HG03064 (cell line): ENCODE data around the gene PRR35.

Source experiments
- ATAC-seq: cut with Tn5 transposase; IDR thresholded peaks from one replicate; pipeline ENCODE4 v1.9.1; 2021; ENCODE audit warnings: low read depth; ENCODE audit not compliant: unreplicated experiment

PRR35 gene

DNA sequence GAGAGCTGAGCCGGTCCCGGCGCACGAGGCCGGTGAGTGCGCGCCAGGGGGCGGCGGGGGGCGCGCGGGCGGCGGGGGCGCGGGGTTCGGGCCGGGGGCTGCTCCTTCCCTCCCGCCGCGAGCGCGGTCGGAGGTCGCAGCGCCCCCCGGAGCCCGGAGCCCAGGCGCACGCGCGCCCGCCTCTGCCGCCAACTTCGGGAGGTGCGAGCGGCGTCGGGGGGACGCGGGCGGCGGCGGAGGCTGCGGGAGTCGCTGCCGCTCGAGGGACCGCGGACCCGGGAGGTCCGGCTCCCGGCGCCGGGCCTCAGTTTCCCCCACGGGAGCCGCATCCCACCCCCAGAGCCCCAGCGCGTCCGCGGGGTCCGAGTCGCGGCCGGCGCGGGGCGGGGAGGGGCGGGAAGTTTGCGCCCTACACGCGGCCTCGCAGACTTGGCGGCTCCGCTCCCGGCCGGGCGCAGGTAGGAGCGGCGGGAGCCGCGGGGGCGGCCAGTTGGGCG lies at the start of gene PRR35:
TSS of gene PRR35 (plus strand) at position 191 of the 497 bp plus-strand sequence. CDS start 2,901 bp downstream, outside the sequence.
- no peak for ATAC-seq

DNA sequence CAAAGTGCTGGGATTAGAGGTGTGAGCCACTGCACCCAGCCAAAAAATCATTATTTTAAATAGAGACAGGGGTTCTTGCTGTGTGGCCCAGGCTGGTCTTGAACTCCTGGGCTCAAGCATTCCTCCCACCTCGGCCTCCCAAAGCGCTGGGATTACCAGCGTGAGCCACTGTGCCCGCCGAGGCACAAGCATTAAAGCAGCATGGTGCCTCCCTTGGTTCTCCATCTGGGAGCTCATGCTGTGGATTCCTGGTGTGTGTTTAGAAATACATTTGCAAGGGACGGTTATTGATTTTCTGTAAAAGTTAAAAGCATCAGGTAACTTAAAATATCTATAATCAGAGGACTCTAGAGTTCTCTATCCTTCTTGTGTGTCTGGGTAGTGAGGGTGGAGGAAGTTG lies 47.4 kb upstream of the PRR35 start:
- no peak for ATAC-seq

- ATAC-seq: no peak
Observed at GRCh38 chr16:513950-514349, 46.2 kb upstream of the PRR35 start.

- ATAC-seq: no peak
Observed at GRCh38 chr16:515175-515938, 44.8 kb upstream of the PRR35 start.

DNA sequence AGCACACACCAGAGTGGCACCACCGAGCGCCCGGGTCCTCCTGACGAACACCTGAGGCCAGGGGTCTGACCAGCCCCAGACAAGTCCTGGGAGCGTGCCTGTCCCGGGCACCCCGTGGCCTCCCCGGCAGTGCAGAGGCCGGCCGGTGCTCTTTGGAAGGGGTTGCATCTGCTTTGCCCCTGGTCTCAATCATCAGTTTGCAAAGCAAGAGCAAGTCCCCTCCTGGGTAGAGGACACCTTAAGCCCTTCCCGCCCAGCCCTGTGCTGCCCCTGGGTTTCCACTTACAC lies 44.3 kb upstream of the PRR35 start:
- no peak for ATAC-seq

DNA sequence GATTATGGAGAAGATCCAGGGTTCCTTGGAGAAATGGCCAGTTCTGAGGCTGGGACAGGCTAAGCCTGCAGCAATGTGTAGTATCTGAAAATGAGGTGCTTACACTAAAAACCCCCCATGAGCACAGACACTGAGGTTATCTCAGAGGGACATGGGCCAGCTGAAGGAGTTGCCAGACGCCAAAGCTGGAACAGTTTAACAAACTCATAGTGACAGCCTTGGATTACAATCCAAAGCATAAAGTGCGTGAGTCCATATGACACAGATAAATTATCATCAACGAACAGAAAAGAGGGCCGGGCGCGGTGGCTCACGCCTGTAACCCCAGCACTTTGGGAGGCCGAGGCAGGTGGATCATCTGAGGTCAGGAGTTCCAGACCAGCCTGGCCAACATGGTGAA lies 43.9 kb upstream of the PRR35 start:
- ATAC-seq: no peak

DNA sequence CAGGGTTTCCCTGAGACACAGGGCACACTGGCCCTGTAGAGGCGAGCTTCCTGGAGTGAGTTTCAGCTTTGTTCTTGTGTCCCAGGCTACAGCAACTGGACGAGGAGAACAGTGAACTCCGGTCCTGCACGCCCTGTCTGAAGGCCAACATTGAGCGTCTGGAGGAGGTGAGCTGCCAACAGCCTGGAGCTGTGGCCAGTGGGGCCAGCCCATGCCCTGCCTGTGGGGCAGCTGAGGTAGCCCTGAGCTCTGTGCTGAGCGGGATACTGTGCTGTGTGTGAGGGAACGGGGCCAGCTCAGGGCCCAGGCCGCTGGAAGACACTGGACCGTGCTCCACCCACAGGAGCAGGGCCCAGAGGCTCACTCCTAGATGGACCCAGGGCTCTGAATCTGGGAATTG lies 41.3 kb upstream of the PRR35 start:
- ATAC-seq: no peak

- no peak for ATAC-seq
Observed at GRCh38 chr16:519425-519824, 40.8 kb upstream of the PRR35 start.

DNA sequence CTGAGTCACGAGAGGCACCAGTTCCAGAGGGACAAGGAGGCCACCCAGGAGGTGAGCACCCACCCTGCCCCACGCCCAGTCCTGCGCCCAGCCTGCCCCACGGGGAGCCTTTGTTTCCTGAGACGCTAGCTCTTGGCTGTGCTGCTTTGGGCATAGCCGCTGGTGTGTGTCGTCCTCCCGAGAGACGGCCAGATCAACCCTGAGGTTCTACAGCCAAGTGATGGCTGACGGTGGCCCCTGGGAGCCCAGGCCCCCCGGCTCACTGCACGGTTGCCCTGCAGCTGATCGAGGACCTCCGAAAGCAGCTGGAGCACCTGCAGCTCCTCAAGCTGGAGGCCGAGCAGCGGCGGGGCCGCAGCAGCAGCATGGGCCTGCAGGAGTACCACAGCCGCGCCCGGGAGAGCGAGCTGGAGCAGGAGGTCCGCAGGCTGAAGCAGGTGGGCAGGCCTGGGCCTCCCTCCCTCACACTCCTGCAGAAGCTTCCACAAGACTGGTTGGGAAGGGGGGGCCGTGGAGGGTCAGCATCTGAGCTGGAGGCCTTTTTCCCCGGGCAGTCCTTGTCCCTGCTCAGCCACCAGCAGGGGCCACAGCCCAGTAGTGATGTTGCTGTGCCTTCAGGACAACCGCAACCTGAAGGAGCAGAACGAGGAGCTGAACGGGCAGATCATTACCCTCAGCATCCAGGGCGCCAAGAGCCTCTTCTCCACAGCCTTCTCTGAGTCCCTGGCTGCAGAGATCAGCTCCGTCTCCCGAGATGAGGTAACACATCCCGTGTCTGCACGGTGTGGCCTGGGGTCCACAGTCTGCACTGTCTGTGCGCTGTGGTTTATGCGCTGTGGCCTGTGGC lies 40.1 kb upstream of the PRR35 start:
- ATAC-seq: no peak

GRCh38 chr16:520847-521246 lies 39.3 kb upstream of the PRR35 start:
- ATAC-seq: no peak

GRCh38 chr16:521381-522210 lies 38.6 kb upstream of the PRR35 start:
- ATAC-seq: no peak

GRCh38 chr16:522320-523096 lies 37.7 kb upstream of the PRR35 start:
- ATAC-seq: no peak

- no peak for ATAC-seq
Observed at GRCh38 chr16:523097-523741, 37.0 kb upstream of the PRR35 start.

DNA sequence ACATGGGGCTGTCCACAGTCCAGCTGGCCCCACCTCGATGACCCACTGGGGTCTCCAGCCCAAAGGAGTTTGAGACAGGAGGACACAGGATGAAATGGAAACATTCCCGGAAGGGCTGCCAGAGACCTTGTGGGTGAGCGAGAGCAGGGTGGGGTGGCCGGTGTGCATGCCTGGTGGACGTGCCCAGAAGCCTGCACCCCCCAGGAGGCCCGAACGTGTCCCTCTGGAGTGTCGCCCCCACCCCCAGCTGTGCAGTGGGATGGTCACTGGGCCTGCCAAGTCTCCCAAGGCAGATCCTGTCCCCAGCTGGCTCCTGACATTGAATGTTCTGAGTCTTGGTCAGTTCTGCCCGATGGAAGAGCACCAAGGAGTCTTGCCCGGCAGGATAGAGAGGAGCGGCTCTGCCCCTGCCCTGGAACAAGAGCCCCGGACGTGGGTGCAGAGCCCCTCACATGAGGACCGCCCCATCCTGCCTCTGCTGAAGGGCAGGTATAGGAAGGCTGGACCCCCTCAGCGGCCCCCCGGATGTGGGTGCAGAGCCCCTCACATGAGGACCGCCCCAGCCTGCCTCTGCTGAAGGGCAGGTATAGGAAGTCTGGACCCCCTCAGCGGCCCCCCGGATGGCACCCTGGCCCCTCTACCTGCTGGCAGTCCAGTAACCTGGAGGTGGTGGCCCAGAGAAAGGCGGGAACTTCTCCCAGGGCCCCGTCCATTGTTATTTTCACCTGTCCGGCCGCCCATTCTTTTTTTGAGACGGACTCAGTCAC lies 35.7 kb upstream of the PRR35 start:
- ATAC-seq: no peak

DNA sequence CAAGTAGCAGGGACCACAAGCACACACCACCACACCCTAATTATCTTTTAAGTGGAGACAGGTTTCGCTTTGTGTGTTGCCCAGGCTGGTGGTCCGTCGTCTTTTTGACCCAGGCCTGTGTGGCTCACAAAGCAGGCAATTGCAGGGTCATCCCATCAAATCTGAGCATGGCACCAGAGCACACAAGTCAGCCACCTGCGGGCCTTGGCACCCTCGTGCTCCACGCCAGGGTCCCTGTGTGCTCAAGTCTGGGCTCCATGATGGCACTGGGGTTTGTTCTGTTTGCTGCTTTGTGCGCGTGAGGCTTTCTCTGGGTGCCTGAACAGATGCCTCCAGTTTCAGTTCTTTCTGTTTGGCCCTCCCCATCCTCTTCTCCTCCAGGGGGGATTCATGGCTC lies 35.1 kb upstream of the PRR35 start:
- no peak for ATAC-seq

DNA sequence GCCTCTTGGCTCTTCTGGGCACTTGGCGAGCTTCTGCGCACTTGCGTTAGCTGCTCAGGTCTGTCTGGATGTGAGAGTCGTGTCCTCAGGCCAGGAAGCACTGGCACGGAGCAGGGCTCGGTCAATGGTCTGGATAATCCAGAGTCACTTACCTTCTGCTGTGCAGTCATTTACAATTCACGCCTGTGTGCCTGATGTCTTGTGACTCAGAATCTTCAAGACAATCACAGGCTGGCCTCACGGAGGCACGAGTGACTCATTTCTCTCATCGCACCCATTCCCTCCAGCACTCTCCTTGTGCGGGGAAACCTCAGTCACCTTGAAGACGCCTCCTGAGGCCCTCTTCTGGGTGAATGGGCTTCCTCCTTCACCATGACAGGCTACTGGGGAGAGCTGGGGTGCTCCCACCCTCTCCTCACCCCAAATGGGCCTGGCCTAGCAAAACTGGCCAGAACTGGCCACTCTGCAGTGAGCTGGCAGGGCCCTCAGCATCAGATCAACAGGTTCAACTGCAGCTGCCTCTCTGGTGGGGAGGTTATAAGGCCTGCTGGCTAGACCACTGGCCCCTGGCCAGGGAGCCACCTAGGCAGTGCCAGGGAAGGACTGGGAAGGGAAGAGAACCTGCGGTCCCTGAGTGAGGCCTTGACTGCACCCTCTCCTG lies 34.5 kb upstream of the PRR35 start:
- ATAC-seq: no peak

DNA sequence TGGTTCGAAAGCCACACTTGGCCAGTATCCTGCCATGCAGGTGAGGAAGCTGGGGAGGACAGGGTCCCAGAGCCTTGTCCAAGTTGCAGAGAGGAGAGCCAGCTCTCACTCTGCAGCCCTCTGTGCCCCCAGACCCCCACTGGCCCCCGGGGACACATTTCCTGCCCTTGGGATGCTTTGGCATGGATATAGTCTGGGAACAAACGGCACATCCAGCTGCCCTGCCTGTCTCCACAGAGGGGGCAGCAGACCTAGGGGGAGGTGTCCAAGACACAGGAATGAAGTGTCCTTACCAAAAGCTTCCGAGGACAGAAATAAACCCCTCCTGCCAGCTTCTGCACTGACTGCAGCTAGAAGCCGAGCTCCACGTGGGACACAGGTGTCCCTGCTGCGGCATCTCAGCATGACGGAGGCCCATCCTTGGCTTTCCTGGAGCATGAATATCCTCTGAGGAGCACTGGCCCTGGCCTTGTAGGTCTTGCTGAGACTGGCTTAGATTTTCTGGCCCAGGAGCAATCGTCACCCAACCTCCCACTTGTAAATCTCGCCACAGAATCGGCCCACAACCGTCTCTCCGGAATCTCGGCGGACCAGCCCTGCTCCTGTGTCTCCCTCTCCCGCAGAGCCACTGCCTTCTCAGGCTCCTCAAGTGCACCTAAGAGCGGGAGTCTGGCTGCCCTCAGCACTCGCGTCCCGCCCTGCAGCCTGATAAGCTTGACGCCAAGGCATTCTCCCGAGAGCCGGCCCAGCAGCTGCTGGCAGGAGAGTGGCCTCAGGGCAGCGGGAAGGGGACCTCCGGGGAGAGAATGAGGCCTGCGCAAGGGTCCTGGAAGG lies 33.8 kb upstream of the PRR35 start:
- no peak for ATAC-seq
